HFF-Myc (cell line): ENCODE results near the gene MPPED2.

Source experiments
- DNase-seq: peaks from one replicate; pipeline ENCODE4 v3.0.0-alpha.2; 2011; ENCODE audit warnings: low read depth; ENCODE audit errors: extremely low read depth
- H3K4me3 ChIP-seq: replicated peaks from 2 replicates; pipeline ENCODE4 v1.5.1; 2011; ENCODE audit warnings: low read depth, mild to moderate bottlenecking, control low read depth, low read length
- CTCF ChIP-seq: IDR thresholded peaks from 2 replicates; pipeline ENCODE4 v1.5.1; 2012; ENCODE audit warnings: mild to moderate bottlenecking, low read depth, low read length, control low read depth; ENCODE audit errors: missing control alignments

MPPED2 gene

GRCh38 chr11:30445056-30445455 is 141.1 kb downstream of the MPPED2 start:
- no peak overlapping the region for H3K4me3 ChIP-seq
- TF ChIP-seq CTCF, result no peak
- DNase-seq, result no peak

- no peak for TF ChIP-seq CTCF
- no peak overlapping the region for H3K4me3 ChIP-seq
Measured at GRCh38 chr11:30440510-30440909, 145.6 kb downstream of the MPPED2 start.

GRCh38 chr11:30436801-30437200 is 149.4 kb downstream of the MPPED2 start:
- TF ChIP-seq CTCF, result no peak
- DNase-seq, result no peak

More at GRCh38 chr11:30440510-30440909, 145.6 kb downstream of the MPPED2 start:
- DNase-seq, result no peak

GRCh38 chr11:30435488-30435887 is 150.7 kb downstream of the MPPED2 start:
- no peak for TF ChIP-seq CTCF
- no peak overlapping the region for H3K4me3 ChIP-seq
- no peak for DNase-seq

More at GRCh38 chr11:30436801-30437200, 149.4 kb downstream of the MPPED2 start:
- no peak overlapping the region for H3K4me3 ChIP-seq

GRCh38 chr11:30434901-30435300 is 151.3 kb downstream of the MPPED2 start:
- no peak for TF ChIP-seq CTCF

GRCh38 chr11:30433831-30434230 is 152.3 kb downstream of the MPPED2 start:
- no peak overlapping the region for H3K4me3 ChIP-seq
- DNase-seq, result no peak
- no peak for TF ChIP-seq CTCF

More at GRCh38 chr11:30434901-30435300, 151.3 kb downstream of the MPPED2 start:
- H3K4me3 ChIP-seq, result no peak overlapping the region
- DNase-seq, result no peak

- TF ChIP-seq CTCF, result no peak
Measured at GRCh38 chr11:30432716-30433115, 153.4 kb downstream of the MPPED2 start.

More at GRCh38 chr11:30432716-30433115, 153.4 kb downstream of the MPPED2 start:
- H3K4me3 ChIP-seq, result no peak overlapping the region
- DNase-seq, result no peak
